ENCODE results near the gene GALNT10.
A peak's percentile ranks its signal among the peaks of the same experiment; 100 is the strongest.

Gene GALNT10

GRCh38 chr5:154199671-154200220 lies 9.2 kb downstream of the GALNT10 start:
- no peak for TF ChIP-seq CTCF (IDR thresholded peaks at IDR 0.05; ENCODE audit: extremely low read depth, missing control alignments)
- no peak for DNase-seq (ENCODE audit: low spot score)

- no peak for DNase-seq (ENCODE audit: low spot score)
- TF ChIP-seq CTCF (IDR thresholded peaks at IDR 0.05; ENCODE audit: extremely low read depth, missing control alignments) = no peak
Measured at GRCh38 chr5:154200221-154200620, 9.7 kb downstream of the GALNT10 start.

- no peak for TF ChIP-seq CTCF (IDR thresholded peaks at IDR 0.05; ENCODE audit: extremely low read depth, missing control alignments)
- no peak for DNase-seq (ENCODE audit: low spot score)
Measured at GRCh38 chr5:154201108-154201769, 10.7 kb downstream of the GALNT10 start.

GRCh38 chr5:154202379-154203260 lies 12.1 kb downstream of the GALNT10 start:
- DNase-seq (ENCODE audit: low spot score) = peak; percentile 77
- TF ChIP-seq CTCF (IDR thresholded peaks at IDR 0.05; ENCODE audit: extremely low read depth, missing control alignments) = no peak

- no peak for TF ChIP-seq CTCF (IDR thresholded peaks at IDR 0.05; ENCODE audit: extremely low read depth, missing control alignments)
- DNase-seq (ENCODE audit: low spot score) = no peak
Measured at GRCh38 chr5:154203798-154204578, 13.5 kb downstream of the GALNT10 start.

GRCh38 chr5:154205441-154206117 lies 15.0 kb downstream of the GALNT10 start:
- no peak for DNase-seq (ENCODE audit: low spot score)
- TF ChIP-seq CTCF (IDR thresholded peaks at IDR 0.05; ENCODE audit: extremely low read depth, missing control alignments) = no peak

All from GM20000 (cell line).